H1 (cell line): Measurements from ENCODE around the gene TMEM183A. TPM values are rescaled to one million over a fixed set of nuclear protein-coding genes. Genes with fewer than 3 reads are reported as not detected.

Experiments
- CHD7 ChIP-seq: fragments of 300-600 bp; sonication (generic); IDR thresholded peaks from 2 replicates; pipeline ENCODE4 v1.7.1; 2012; ENCODE audit warnings: low read length, moderate library complexity, mild to moderate bottlenecking, inconsistent platforms; ENCODE audit not compliant: insufficient replicate concordance
- GTF2F1 ChIP-seq: IDR thresholded peaks from 2 replicates; pipeline ENCODE4 v1.6.1; 2012; ENCODE audit warnings: low read depth, low read length, improper control_type of control experiment, borderline replicate concordance
- RBBP5 ChIP-seq: IDR thresholded peaks from 2 replicates; pipeline ENCODE4 v1.7.1; 2012; ENCODE audit warnings: low read depth, mild to moderate bottlenecking, inconsistent platforms, low read length, moderate library complexity, borderline replicate concordance
- RNF2 ChIP-seq: fragments of 200-900, 300-1000 bp; sonication (generic); IDR thresholded peaks from 2 replicates; pipeline ENCODE4 v1.7.1; 2016; ENCODE audit warnings: borderline replicate concordance, low read depth, mild to moderate bottlenecking, antibody characterized with exemption, low read length; ENCODE audit not compliant: poor library complexity, severe bottlenecking; ENCODE audit errors: missing control alignments
- SUZ12 ChIP-seq: fragments of 200-600 bp; sonication (generic); IDR thresholded peaks from 2 replicates; pipeline ENCODE4 v1.6.1; 2012; ENCODE audit warnings: mild to moderate bottlenecking, inconsistent platforms, low read length, moderate library complexity, mixed read lengths
- polyA plus RNA-seq, 7 experiments: library from polyadenylated mRNA; depleted of rRNA in 3 of 7; stranded (reverse) in 5 of 7; unstranded in 2 of 7; fragments of >200 nt in 5 of 7; fragments of 200-250 nt in 2 of 7; gene quantifications; 1 replicate in 5 of 7; 2 replicates in 1 of 7; 4 replicates in 1 of 7; pipeline versions ENCODE4 v1.2.1 to v1.2.3, GENCODE V29; 2011 to 2013; ENCODE audit warnings: missing spikeins in 2 of 7, mixed read lengths in 2 of 7
- total RNA-seq: library from RNA; stranded (reverse); fragmentation: NEBNext Ultra II Directional; extraction: Animal tissue kit (Norgen Biotek cat#: 25700); gene quantifications from 2 replicates; pipeline ENCODE4 v1.2.1, GENCODE V29; 2021

The TMEM183A gene
- total and polyA plus RNA-seq, 2 of the 8 experiments (the other 6 are each of a cell fraction or from before 2014, with no cell fraction given), result 107 to 173 TPM

- TF ChIP-seq GTF2F1 (no peak), RNF2 (no peak), SUZ12 (no peak), RBBP5 (no peak), CHD7 (no peak)
- TF ChIP-seq, all 59 proteins: peak for 0
Measured at GRCh38 chr1:203040513-203041275, 33.5 kb downstream of the TMEM183A start (continued).
